ENCODE results near the gene RANBP1. TPM values are rescaled to one million over a fixed set of nuclear protein-coding genes. Genes with fewer than 3 reads are reported as not detected.

The RANBP1 gene
- total RNA-seq, 1 donor from 2014 or later: 213 TPM

DNA sequence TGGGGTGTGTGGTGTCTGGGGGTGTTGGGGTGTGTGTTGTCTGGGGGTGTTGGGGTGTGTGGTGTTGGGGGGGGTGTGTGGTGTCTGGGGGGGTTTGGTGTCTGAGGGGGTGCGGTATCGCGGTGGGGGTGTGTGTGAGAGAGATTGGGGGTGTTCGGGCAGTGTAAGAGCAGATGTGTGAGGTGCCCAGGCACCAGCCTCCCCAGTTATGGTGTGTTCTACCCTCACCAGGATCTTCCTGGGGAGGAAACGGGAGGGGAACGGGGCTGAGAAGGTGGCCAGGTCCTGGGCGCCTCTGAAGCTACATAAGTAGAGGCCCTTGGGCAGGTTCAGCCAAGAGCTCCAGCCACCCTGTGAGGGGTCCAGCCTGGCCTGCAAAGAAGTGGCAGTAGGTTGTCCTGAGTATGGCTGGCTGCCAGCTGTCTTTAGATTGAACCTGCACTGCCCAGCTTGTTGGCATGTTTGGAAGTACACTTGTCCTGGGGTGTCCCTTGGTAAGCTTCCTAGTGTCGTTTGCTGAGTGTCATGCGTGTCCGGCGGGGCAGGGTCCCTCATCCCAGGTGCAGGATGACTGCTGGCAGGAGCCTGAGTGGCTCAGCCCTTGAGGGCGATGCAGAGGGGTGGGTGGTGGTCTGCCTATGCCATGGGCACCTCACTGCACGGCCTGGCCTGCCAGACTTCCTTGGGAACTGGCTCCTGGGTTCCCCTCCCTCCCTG lies 7.6 kb downstream of the RANBP1 start:
- no peak for DNase-seq (ENCODE audit: low read depth, low spot score)

- no peak for DNase-seq (ENCODE audit: low read depth, low spot score)
These were observed 8.3 kb downstream of the RANBP1 start for GRCh38 chr22:20124083-20124787.

- no peak for DNase-seq (ENCODE audit: low read depth, low spot score)
These were observed 9.6 kb downstream of the RANBP1 start for GRCh38 chr22:20125201-20126174.

DNA sequence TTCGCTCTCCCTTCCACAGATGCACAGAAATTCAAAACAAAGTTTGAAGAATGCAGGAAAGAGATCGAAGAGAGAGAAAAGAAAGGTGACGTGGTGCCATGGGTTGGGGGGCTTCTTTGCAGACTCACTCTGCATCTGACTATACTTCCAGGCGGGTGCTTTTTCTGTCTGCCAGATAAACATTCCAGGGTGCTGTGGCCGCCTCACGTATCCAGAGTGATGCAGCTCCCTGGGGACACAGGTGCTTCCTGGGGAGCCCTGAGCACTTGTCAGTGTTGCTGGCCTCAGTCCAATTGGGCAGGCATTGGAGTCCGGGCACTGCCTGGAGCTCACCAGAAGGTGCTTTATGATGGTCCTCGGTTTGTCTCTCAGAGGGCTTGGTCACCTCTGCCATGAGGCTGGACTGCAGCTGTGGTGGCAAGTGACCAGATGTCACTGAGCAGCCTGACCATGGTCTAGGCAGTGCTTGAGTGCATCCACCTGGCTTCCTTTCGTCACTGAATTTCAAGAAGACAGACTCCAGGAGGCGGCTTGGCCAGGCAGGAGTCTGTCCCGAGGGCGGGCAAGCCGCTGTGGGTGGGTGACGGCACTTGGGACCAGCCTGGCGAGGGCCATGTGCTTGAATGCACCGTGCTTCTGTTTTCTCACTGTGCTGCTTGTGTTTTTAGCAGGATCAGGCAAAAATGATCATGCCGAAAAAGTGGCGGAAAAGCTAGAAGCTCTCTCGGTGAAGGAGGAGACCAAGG lies 10.6 kb downstream of the RANBP1 start:
- no peak for DNase-seq (ENCODE audit: low read depth, low spot score)

DNA sequence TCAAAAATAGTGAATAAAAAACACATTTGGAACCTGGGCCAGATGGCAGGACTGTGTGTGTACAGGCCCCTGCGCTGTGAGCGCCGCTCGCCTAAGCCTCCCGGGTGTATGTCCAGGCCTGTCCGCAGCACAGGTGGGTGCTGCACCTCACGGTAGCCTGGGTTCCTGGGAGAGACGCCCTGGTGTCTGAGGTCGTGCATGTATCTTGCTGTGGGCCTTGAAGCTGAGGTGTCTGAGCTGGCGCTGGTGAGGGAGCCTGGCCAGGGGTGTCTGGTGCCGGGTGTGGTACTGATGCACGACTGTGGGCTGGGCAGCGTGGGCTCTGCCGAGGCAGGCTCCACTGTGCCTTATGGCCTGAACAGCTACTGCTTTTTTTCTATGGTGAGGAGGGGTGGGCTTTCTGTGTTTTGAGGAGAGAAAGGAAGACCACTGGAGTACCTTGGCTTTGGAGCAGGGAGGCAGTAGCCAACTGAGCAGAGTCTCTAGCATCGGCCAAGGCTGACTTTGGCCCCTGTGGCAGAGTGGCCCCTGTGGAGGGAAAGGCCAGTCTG lies 11.5 kb downstream of the RANBP1 start:
- DNase-seq (ENCODE audit: low read depth, low spot score): no peak

DNA sequence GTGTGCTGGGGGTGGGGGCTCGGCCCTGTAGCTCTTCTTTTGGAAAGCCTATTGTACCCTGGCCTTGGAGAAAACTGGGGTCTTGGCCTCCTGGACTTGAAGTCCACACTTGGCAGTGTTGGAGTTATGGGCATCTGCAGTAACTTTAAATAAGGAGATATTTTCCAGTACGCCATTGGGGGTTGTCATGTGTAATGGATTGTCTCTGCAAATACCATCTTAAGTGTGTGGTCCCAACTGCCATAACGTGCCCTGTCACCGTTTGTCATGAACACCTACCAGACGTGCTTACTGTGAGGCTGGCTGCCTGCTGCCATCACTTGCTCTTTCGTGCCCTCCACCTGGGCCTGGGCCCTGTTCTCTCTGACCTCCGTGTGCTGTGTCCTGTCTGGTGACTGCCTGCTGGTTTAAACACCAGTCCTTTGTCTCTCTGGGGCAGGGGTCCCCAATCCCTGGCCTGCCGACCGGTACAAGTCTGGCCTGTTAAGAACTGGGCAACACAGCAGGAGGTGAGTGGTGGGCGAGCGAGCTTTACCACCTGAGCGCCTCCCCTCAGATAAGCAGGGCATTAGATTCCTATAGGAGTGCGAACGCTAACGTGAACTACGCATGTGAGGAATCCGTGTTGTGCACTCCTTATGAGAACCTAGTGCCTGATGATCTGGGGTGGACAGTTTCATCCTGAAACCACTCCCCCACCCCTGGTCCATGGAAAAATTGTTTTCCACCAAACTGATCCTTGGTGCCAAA lies 12.1 kb downstream of the RANBP1 start:
- no peak for DNase-seq (ENCODE audit: low read depth, low spot score)

- DNase-seq (ENCODE audit: low read depth, low spot score): no peak
These were observed 12.7 kb downstream of the RANBP1 start for GRCh38 chr22:20128619-20128901.

GRCh38 chr22:20128902-20129746 lies 13.2 kb downstream of the RANBP1 start:
- DNase-seq (ENCODE audit: low read depth, low spot score): no peak

DNA sequence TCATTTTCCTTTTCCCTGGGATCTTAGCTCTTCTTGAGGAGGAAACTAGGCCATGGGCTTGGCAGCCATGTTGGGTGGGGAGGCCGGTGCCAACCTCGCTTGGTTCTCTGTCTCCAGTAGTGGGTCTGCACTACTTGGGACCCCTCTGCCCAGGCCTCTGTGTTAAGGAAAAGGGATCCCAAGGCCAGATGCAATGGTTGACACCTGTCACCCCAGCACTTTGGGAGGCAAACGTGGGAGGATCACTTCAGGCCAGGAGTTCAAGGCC lies 13.8 kb downstream of the RANBP1 start:
- no peak for DNase-seq (ENCODE audit: low read depth, low spot score)

GRCh38 chr22:20130319-20130718 lies 14.4 kb downstream of the RANBP1 start:
- no peak for DNase-seq (ENCODE audit: low read depth, low spot score)

DNA sequence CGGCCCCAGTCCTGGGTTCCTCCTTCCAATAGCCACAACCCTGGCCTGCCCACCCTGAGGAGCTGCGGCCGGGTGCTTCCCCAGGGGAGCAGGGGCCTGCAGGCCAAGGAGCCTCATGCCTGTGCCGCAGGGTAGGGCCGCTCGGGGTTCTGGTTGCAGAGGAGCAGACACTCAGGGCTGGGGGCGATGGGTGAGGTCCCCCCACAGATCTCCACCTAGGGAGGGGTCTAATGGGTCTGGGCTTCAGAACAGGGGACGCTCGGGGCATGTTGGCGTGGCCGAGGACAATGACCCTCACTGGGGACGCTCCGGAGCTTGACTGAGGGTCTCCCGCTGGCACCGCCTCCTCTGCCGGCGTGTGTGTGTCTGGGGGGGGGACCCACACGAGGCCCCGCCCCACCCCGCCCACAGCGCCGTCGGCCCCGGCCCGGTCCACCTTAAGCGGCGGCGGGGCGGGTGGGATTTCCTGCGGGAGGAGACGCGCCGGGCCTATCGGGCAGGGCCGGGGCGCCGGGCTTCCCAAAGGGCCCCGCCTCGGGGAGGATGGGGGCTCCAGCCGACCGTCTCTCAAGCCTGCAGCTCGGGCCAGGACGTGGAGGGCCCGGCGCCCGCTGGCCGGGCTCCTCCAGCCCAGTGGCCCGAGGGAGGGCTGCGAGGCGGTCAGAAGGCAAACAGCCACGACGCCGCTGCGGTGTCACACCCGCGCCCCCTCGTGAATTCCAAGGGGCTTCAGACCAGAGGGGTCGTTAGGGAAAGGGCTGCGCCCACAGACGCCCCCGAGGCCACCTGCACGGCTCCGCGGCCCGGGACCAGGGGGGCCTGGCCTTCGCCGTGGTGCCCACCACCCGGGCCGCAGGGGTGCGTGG lies 15.1 kb downstream of the RANBP1 start:
- peak; percentile 47 for DNase-seq (ENCODE audit: low read depth, low spot score)

- no peak for DNase-seq (ENCODE audit: low read depth, low spot score)
These were observed 15.6 kb downstream of the RANBP1 start, which contains the start of gene ZDHHC8 for GRCh38 chr22:20131597-20131858. ZDHHC8 (plus strand) TSS chr22:20131804; CDS start chr22:20131948, 144 bp downstream.

- no peak for DNase-seq (ENCODE audit: low read depth, low spot score)
These were observed 16.2 kb downstream of the RANBP1 start for GRCh38 chr22:20131859-20132685.

- DNase-seq (ENCODE audit: low read depth, low spot score): no peak
These were observed 16.9 kb downstream of the RANBP1 start for GRCh38 chr22:20132686-20133246.

DNA sequence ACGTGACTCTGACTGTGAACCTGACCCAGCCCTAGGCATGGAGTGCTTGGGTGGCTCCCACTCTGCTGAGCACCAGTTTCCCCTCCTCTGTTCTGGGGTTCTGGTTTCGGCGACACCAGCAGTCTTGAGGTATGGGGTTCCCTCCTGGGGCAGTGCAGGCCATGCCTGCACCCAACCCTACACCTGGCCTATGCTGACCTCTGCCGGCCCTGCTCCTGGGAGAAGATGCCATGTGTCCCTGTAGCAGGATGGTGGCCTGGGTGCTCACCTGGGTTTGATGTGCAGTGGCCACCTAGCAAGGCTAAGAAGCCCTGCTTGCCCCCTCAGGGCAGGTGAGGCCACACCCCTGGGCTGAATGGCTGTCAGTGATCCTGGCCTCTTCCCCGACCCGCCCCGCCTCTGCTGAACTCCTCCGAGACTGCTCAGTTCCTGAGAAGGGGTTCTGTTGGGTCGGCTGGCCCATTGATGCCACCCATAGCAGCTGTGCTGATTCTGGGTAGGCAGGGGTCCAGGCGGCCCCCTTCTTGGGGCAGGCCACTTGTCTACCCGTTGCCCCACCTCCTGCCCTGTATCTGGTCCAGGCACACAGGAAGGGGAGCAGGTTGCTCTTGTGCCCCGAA lies 18.1 kb downstream of the RANBP1 start:
- no peak for DNase-seq (ENCODE audit: low read depth, low spot score)

- DNase-seq (ENCODE audit: low read depth, low spot score): no peak
These were observed 19.4 kb downstream of the RANBP1 start for GRCh38 chr22:20135265-20135664.

All from pulmonary artery endothelial cell (primary cell).